ENCODE measurements around the gene FIZ1. TPM values are rescaled to one million over a fixed set of nuclear protein-coding genes. Genes with fewer than 3 reads are reported as not detected.
A peak's percentile ranks its signal among the peaks of the same experiment; 100 is the strongest.
"Not testable (repeated sequence)": the region's sequence is repeated elsewhere in the genome, so short reads cannot be mapped to it uniquely, and the experiment has no call there.

FIZ1 gene
- total and polyA plus RNA-seq, 5 experiments from 2014 or later: 2.8 to 22.0 (median 5.4) TPM

DNA sequence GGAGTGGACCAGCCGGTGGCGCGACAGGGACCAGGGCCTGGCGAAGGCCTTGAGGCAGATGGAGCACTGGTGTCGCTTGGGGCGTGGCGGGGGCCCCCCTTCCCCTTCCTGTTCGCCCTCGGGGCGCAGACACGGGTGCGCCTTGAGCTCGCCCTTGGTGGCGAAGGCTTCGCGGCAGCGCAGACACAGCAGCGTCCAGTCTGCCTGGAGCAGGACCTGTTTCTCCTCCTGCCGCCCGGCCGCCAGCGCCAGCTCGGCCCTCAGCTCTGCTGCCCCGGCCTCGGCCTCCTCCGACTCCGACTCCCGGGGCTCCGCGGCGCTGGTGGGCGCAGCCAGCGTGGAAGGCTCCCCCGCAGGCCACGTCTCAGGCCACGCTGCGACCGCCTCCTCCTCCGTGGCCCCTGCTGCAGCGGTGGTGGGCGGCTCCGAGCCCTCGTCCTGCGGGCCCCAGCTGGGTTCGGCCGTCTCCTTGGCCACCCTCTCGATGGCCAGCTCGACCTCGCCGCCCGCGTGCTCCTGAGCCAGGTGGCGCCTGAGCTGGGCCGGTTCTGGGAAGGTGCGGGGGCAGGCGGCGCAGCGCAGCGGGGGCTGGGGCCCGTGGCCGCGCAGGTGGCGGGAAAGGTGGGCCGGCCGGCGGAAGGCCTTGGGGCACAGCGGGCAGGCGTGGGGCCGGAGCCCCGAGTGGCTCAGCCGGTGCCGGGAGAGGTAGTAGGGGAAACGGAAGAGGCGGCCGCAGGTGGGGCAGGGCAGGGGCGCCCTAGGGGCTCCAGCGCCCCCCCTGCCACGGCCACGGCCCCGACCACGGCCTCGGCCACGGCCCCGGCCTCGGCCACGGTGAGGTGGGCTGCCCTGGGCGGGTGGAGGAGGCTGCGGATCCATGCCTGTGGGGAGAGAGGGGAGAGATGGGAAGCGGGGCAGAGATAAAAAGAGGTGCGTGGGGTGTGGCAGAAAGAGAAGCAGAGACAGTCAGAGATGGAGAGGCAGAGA, 20.3 kb downstream of the FIZ1 start:
- Mint-ChIP-seq H3K4me1 (peaks cover 13 to 23% (median 21%) of the 10 kb centered on the region in 4 donors), H3K36me3 (peaks cover 3 to 16% (median 12%) of the 10 kb centered on the region in 3 donors), H3K27ac (peak overlapping the region in 8 of 10 donors; percentile 88 to 96 (median 90)), H3K4me3 (peak overlapping the region; percentile 82 to 95 (median 87)), H3K27me3 (no peaks in the 10 kb centered on the region), H3K9me3 (peaks cover 0 to 8% (median 0%) of the 10 kb centered on the region in 9 donors)
- POLR2A ChIA-PET: interaction anchor here (0.9 kb wide), 1 partner anchor 20 kb away, joined by 3 read pairs; the partner anchor contains the start of gene FIZ1
- ATAC-seq: no peak
- peak in 1 of 10 donors; percentile 19 for DNase-seq

DNA sequence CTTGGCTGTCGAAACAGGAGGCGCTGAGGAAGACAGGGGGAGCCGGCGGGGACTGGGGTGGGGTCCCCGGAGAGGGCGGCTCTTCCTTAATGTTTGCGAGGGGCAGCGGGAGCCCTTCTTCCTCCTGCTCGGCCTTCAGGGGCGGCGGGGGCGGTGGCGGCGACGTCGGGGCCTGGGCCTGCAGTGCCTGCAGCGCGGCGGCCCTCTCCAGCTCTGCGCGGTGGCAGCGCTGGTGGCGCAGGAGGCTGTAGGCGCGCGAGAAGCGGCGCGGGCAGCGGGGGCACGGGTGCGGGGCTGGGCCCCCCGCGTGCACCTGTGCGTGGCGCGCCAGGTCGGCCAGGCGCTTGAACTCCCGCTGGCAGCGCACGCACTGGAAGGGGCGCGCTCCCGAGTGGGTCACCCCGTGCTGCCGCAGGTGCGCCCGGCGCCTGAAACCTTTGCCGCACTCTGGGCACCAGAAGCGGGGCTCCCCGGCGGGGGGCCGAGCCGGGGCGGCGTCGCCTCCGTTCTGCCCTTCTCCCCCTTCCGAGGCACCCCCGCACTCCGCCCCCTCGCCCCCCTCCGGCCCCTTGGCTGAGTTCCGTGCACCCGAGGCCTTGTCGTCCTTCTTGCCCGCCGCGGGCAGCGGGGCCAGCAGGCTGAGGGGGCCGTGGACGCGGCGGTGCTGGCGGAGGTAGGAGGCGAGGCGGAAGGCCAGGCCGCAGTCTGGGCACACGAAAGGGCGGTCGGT, 21.1 kb downstream of the FIZ1 start:
- POLR2A ChIA-PET: interaction anchor here (0.9 kb wide), 1 partner anchor 21 kb away, joined by 3 read pairs; the partner anchor contains the start of gene FIZ1
- DNase-seq (no peak), ATAC-seq (no peak)
- Mint-ChIP-seq H3K9me3 (peaks cover 0 to 9% (median 0%) of the 10 kb centered on the region in 9 donors), H3K4me1 (peaks cover 13 to 23% (median 21%) of the 10 kb centered on the region in 4 donors), H3K27ac (no peak overlapping the region), H3K4me3 (no peak overlapping the region), H3K27me3 (no peaks in the 10 kb centered on the region), H3K36me3 (peaks cover 3 to 16% (median 12%) of the 10 kb centered on the region in 3 donors)

DNA sequence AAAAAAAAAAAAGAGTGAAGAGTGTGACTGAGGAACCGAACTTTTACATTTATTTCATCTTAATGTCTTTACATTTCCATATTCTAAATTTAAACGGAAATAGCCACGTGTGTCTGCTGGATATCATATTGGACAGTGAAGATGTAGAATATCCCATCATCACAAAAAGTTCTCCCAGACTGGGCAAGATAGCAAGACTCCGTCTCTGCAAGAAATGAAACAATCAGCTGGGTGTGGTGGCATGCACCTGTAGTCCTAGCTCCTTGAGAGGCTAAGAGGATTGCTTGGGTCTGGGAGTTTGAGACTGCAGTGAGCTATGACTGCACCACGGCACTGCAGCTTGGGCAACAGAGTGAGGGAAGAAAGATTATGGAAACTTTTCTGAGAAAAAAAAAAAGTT, 22.6 kb downstream of the FIZ1 start:
- no peaks in the 10 kb centered on the region for H3K27me3 Mint-ChIP-seq
- H3K9me3 Mint-ChIP-seq: peaks cover 0 to 9% (median 0%) of the 10 kb centered on the region in 9 donors
- H3K4me1 Mint-ChIP-seq: peaks cover 10 to 18% (median 17%) of the 10 kb centered on the region in 4 donors
- peaks cover 3 to 16% (median 12%) of the 10 kb centered on the region in 3 donors for H3K36me3 Mint-ChIP-seq
- H3K27ac Mint-ChIP-seq: peak overlapping the region in 2 of 10 donors; percentile 33 to 50
- POLR2A ChIA-PET: interaction anchor here (0.6 to 0.8 kb wide), 3 partner anchors 7 to 66 kb away, joined by 3 to 5 read pairs (median 3); no protein-coding TSS in a partner anchor
- peak overlapping the region in 6 of 10 donors; percentile 3 to 71 (median 62) for H3K4me3 Mint-ChIP-seq
- no peak for DNase-seq
- ATAC-seq: no peak

DNA sequence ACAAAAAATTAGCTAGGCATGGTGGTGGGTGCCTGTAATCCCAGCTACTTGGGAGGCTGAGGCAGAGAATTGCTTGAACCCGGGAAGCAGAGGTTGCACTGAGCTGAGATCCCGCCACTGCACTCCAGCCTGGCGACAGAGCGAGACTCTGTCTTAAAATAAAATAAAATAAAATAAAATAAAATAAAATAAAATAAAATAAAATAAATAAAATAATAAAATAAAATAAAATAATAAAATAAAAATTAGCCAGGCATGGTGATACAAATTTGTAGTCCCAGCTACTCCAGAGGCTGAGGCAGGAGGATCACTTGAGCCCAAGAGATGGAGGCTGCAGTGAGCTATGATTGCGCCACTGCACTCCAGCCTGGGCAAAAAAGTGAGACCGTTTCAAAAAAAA, 25.4 kb downstream of the FIZ1 start:
- not testable (repeated sequence) for H3K27ac Mint-ChIP-seq

DNA sequence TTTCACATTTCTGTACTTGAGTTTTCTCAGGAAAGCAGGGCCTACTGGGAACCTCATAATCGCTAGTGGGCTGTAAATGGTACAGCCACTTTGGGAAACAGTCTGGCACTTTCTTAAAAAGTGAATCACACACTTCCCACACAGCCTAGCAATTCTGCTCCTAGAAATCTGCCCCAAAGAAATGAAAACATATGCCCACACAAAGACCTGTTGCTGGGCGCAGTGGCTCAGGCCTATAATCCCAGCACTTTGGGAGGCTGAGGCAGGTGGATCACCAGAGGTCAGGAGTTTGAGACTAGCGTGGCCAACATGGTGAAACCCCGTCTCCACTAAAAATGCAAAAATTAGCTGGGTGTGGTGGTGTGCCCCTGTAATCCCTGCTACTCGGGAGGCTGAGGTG, 29.8 kb downstream of the FIZ1 start:
- peaks cover 5 to 13% (median 6%) of the 10 kb centered on the region in 5 donors for H3K27me3 Mint-ChIP-seq
- not testable (repeated sequence) for H3K36me3 Mint-ChIP-seq, H3K4me1 Mint-ChIP-seq, ATAC-seq, H3K9me3 Mint-ChIP-seq, H3K4me3 Mint-ChIP-seq, H3K27ac Mint-ChIP-seq, DNase-seq
- POLR2A ChIA-PET: interaction anchor here (0.7 kb wide), 1 partner anchor 7 kb away, joined by 5 read pairs; no protein-coding TSS in a partner anchor

More for the DNA sequence above, 25.4 kb downstream of the FIZ1 start:
- H3K4me3 Mint-ChIP-seq, H3K4me1 Mint-ChIP-seq, DNase-seq, ATAC-seq, H3K9me3 Mint-ChIP-seq, H3K27me3 Mint-ChIP-seq: not testable (repeated sequence)
- H3K36me3 Mint-ChIP-seq: peaks cover 3 to 10% (median 9%) of the 10 kb centered on the region in 3 donors
- POLR2A ChIA-PET: interaction anchor here (0.7 to 1.8 kb wide), 4 partner anchors 12 to 304 kb away, joined by 3 to 4 read pairs (median 3); no protein-coding TSS in a partner anchor

DNA sequence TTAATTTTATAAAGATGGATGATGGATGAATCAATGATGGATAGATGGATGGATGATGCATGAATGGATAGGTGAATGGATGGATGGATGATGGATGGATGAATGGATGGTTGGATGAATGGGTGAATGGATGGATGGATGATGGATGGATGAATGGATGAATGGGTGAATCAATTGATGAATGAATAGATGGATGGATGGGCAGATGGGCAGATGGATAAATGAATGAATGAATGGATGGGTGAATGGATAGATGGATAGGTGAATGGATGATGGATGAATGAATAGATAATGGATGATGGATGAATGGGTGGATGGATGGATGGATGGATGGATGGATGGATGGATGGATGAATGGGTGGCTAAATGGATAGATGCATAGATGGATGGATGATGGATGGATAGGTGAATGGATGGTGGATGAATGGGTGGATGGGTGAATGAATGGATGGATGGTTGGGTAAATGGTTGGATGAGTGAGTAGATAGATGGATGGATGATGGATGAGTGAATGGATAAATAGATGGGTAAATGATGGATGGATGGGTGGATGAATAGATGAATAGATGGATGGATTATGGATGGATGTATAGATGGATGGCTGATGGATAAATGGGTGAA, 31.5 kb downstream of the FIZ1 start:
- Mint-ChIP-seq H3K36me3 (no peaks in the 10 kb centered on the region), H3K9me3 (no peaks in the 10 kb centered on the region), H3K4me3 (no peak overlapping the region), H3K27me3 (peaks cover 5 to 13% (median 10%) of the 10 kb centered on the region in 5 donors), H3K4me1 (no peaks in the 10 kb centered on the region), H3K27ac (no peak overlapping the region)
- DNase-seq: no peak
- POLR2A ChIA-PET: no interaction called here
- ATAC-seq: no peak

DNA sequence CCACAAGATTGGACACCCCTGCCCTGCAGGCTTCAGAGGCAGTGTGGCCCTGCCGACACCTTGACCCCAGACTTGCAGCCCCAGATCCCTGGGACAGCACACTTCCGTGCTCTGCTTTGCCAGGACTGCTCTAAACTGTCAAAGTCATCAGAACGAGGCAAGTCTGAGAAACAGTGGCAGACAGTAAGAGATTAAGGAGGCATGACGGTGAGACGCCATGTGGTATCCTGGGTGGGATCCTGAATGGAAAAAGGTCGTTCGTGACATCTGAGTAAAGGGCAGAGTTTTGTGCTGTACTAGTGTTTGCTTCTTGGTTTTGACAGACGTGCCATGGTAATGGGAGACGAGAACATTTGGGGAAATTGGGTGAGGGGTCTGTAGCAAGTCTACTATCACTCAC, 32.5 kb downstream of the FIZ1 start:
- Mint-ChIP-seq H3K4me1 (no peaks in the 10 kb centered on the region), H3K27me3 (peaks cover 5 to 13% (median 10%) of the 10 kb centered on the region in 5 donors), H3K36me3 (no peaks in the 10 kb centered on the region), H3K4me3 (no peak overlapping the region), H3K27ac (no peak overlapping the region), H3K9me3 (no peaks in the 10 kb centered on the region)
- no peak for DNase-seq
- POLR2A ChIA-PET: interaction anchor here (1.4 kb wide), 1 partner anchor 13 kb away, joined by 3 read pairs; the partner anchor contains the start of gene ZNF579
- no peak for ATAC-seq

DNA sequence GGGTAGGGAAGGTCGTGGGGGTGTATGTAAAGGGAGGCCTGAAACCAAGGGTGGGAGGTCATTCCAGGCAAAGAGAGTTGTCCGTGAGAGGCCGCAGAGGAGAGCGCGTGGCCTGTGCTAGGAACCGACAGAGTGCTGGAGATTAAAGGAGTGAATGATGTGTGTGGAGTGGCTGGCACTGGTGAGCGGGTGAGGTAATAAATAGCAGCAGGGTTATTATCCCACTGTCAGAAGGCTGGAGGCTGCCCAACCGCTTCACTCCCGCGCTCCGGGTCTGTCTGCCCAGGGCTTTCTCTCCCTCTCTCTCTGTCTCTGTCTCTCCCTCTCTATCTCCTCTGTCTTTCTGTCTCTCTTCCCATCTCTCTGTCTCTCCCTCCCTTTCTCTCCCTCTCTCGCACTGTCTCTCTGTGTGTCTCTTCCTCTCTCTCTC, 36.0 kb downstream of the FIZ1 start:
- Mint-ChIP-seq H3K4me3 (no peak overlapping the region), H3K27me3 (peaks cover 9 to 16% (median 10%) of the 10 kb centered on the region in 5 donors), H3K9me3 (no peaks in the 10 kb centered on the region)

DNA sequence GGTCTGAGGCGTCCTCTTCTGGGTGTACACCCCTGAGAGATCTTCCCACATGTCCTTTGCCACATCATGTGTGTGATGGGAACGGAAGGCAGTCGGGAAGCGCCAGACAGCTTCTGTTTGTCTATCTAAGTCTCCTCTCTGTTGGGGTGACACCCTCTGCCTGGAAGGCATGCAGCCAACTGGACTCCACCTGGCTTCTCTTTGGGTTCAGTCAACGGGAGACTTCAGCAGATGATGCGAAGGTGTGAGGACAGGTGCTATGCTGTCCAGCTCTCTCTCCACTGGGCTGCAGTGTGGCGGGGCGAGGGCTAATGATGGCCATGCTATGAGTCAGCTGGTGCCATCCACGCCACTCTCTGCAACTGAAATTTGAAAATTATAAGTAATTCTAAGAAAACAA, 39.6 kb downstream of the FIZ1 start:
- no peaks in the 10 kb centered on the region for H3K4me1 Mint-ChIP-seq
- H3K36me3 Mint-ChIP-seq: no peaks in the 10 kb centered on the region
- no peak overlapping the region for H3K27ac Mint-ChIP-seq
- H3K4me3 Mint-ChIP-seq: no peak overlapping the region
- DNase-seq (no peak), ATAC-seq (no peak)
- no peaks in the 10 kb centered on the region for H3K9me3 Mint-ChIP-seq
- POLR2A ChIA-PET: no interaction called here
- peaks cover 3 to 13% (median 4%) of the 10 kb centered on the region in 5 donors for H3K27me3 Mint-ChIP-seq

More for the DNA sequence above, 36.0 kb downstream of the FIZ1 start:
- Mint-ChIP-seq H3K27ac (no peak overlapping the region), H3K36me3 (no peaks in the 10 kb centered on the region), H3K4me1 (no peaks in the 10 kb centered on the region)
- DNase-seq (no peak), ATAC-seq (no peak)
- POLR2A ChIA-PET: no interaction called here

DNA sequence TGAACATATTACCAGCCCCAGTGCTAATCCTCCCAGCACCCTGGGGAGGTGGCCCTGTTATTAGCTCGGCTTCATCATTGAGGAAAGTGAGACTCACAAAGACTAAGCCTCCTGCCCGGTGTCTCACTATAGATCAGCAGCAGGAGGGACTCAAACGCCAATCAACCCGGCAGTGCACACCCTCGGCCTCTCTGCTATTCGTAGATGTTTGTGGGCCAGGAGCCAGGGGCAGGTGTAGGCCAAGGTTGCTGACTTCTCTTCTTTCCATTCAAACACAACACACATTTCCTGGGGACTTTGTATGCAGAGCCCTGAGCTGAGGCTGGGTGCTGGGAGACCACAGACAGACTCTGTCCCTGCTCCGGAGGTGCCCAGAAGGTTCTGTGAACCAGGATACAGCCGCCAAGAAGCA, 44.6 kb downstream of the FIZ1 start:
- no peak for DNase-seq
- Mint-ChIP-seq H3K9me3 (no peaks in the 10 kb centered on the region), H3K4me3 (no peak overlapping the region), H3K27ac (peak overlapping the region in 1 of 10 donors; percentile 33), H3K27me3 (peaks cover 0 to 21% (median 4%) of the 10 kb centered on the region in 5 donors), H3K36me3 (no peaks in the 10 kb centered on the region), H3K4me1 (no peaks in the 10 kb centered on the region)
- ATAC-seq: no peak
- POLR2A ChIA-PET: no interaction called here

DNA sequence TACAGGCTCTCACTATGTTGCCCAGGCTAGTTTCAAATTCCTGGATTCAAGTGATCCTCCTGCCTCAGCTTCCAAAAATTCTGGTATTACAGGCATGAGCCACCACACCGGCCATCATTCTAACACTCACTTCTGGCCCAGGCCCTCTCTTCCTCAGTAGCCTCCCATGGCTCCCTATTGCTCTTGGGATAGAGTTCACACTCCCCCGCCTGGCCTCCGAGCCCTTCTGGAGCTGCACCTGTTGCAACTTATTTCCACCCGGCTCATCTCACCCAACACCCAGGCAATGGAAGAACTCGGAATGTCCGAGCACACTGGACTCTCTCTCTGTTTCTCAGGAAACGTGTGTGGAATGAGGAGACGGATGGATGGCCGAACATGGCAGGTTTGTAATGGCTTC, 45.0 kb downstream of the FIZ1 start:
- Mint-ChIP-seq H3K27me3 (peaks cover under 1 to 22% (median 4%) of the 10 kb centered on the region in 5 donors), H3K27ac (no peak overlapping the region), H3K36me3 (no peaks in the 10 kb centered on the region), H3K9me3 (no peaks in the 10 kb centered on the region), H3K4me1 (no peaks in the 10 kb centered on the region), H3K4me3 (no peak overlapping the region)
- POLR2A ChIA-PET: no interaction called here
- ATAC-seq (no peak), DNase-seq (no peak)

Measured in naive thymus-derived CD8-positive, alpha-beta T cell (primary cell).